ENCODE measurements around the gene WNK3. TPM values are rescaled to one million over a fixed set of nuclear protein-coding genes. Genes with fewer than 3 reads are reported as not detected.

WNK3 gene
- polyA plus RNA-seq, 3 donors from 2014 or later: not detected

GRCh38 chrX:54171527-54172250, 186.2 kb downstream of the WNK3 start:
- no peak for DNase-seq
- H3K27ac Mint-ChIP-seq: no peak overlapping the region
- H3K27me3 Mint-ChIP-seq (ENCODE audit: low read depth in 3 of 3): no peaks in the 10 kb centered on the region
- H3K4me3 Mint-ChIP-seq: no peak overlapping the region
- peaks cover 0 to 3% of the 10 kb centered on the region in 2 donors for H3K4me1 Mint-ChIP-seq
- no peaks in the 10 kb centered on the region for H3K9me3 Mint-ChIP-seq
- H3K36me3 Mint-ChIP-seq: peaks cover 0 to 2% (median 0%) of the 10 kb centered on the region in 3 donors

DNA sequence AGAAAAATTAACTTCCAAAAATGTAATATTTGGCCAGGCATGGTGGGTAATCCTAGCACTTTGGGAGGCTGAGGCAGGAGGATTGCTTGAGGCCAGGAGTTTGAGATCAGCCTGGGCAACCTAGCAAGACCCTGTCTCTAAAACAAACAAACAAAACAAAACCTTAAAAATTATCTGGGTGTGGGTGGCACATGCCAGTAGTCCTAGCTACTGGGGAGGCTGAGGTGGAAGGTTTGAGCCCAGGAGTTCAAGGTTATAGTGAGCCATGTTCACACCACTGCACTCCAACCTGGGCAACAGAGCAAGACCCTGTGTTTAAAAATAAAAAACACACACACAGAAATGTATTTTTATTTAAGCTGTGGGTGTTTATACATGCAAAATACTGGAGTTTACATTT, 186.8 kb downstream of the WNK3 start:
- Mint-ChIP-seq H3K36me3 (no peaks in the 10 kb centered on the region), H3K4me1 (peaks cover 0 to 3% of the 10 kb centered on the region in 2 donors), H3K4me3 (no peak overlapping the region), H3K27me3 (ENCODE audit: low read depth in 3 of 3) (no peaks in the 10 kb centered on the region), H3K9me3 (no peaks in the 10 kb centered on the region), H3K27ac (no peak overlapping the region)
- no peak for DNase-seq

- no peaks in the 10 kb centered on the region for H3K9me3 Mint-ChIP-seq
- no peak for DNase-seq
- no peaks in the 10 kb centered on the region for H3K4me1 Mint-ChIP-seq
- H3K36me3 Mint-ChIP-seq: no peaks in the 10 kb centered on the region
- H3K27ac Mint-ChIP-seq: no peak overlapping the region
- peaks cover 0 to 6% (median 0%) of the 10 kb centered on the region in 3 donors for H3K27me3 Mint-ChIP-seq (ENCODE audit: low read depth in 3 of 3)
- H3K4me3 Mint-ChIP-seq: no peak overlapping the region
These were observed 190.9 kb downstream of the WNK3 start for GRCh38 chrX:54166915-54167314.

GRCh38 chrX:54157561-54157960, 200.3 kb downstream of the WNK3 start:
- Mint-ChIP-seq H3K9me3 (no peaks in the 10 kb centered on the region), H3K27ac (no peak overlapping the region), H3K27me3 (ENCODE audit: low read depth in 3 of 3) (peaks cover 0 to 5% (median 0%) of the 10 kb centered on the region in 3 donors), H3K4me3 (no peak overlapping the region), H3K4me1 (no peaks in the 10 kb centered on the region), H3K36me3 (peaks cover 0 to 15% (median 9%) of the 10 kb centered on the region in 3 donors)
- no peak for DNase-seq

Other genes with a start within 250 kb of the WNK3 start
- 1 to 10 TPM; 2.5 to 4.0 (median 3.3) TPM for gene FAM120C, start 174.8 kb downstream of the WNK3 start, polyA plus RNA-seq
- 10 to 100 TPM; 51.7 to 71.5 (median 64.2) TPM for gene TSR2, start 82.4 kb upstream of the WNK3 start, polyA plus RNA-seq
- gene FGD1, start 138.2 kb upstream of the WNK3 start, polyA plus RNA-seq: under 1 TPM; 0.21 to 0.71 (median 0.36) TPM
- 10 to 100 TPM; 14.6 to 57.7 (median 30.0) TPM for gene GNL3L, start 172.2 kb upstream of the WNK3 start, polyA plus RNA-seq